GM18519 (cell line): ENCODE data around the gene MRPS17.

Experiments
- ATAC-seq: cut with Tn5 transposase; IDR thresholded peaks from one replicate; pipeline ENCODE4 v1.9.1; 2021; ENCODE audit warnings: mild to moderate bottlenecking, moderate library complexity; ENCODE audit not compliant: unreplicated experiment, low FRiP score

Gene MRPS17

GRCh38 chr7:55970561-55970960, 18.9 kb downstream of the MRPS17 start:
- no peak for ATAC-seq

GRCh38 chr7:55970978-55971377, 19.3 kb downstream of the MRPS17 start:
- ATAC-seq, result no peak

GRCh38 chr7:55973747-55974250, 22.1 kb downstream of the MRPS17 start:
- ATAC-seq, result no peak

GRCh38 chr7:55975988-55976633, 24.4 kb downstream of the MRPS17 start:
- ATAC-seq, result no peak

GRCh38 chr7:55977831-55978230, 26.2 kb downstream of the MRPS17 start:
- no peak for ATAC-seq

GRCh38 chr7:55980266-55980665, 28.6 kb downstream of the MRPS17 start:
- ATAC-seq, result no peak

GRCh38 chr7:55983537-55983936, 31.9 kb downstream of the MRPS17 start:
- no peak for ATAC-seq

GRCh38 chr7:55992346-55992745, 40.7 kb downstream of the MRPS17 start:
- ATAC-seq, result no peak

GRCh38 chr7:55996856-55997500, 45.3 kb downstream of the MRPS17 start:
- ATAC-seq, result no peak

GRCh38 chr7:56003749-56004148, 52.1 kb downstream of the MRPS17 start:
- no peak for ATAC-seq
